Right hindlimb (tissue), 1 donor: Measurements from ENCODE around the gene CD86.

Experiments used
- DNase-seq: peaks from one replicate; pipeline ENCODE4 v3.0.0-alpha.2; 2018

CD86 gene

GRCh38 chr3:122167630-122168029, 112.5 kb downstream of the CD86 start:
- DNase-seq = no peak

DNA sequence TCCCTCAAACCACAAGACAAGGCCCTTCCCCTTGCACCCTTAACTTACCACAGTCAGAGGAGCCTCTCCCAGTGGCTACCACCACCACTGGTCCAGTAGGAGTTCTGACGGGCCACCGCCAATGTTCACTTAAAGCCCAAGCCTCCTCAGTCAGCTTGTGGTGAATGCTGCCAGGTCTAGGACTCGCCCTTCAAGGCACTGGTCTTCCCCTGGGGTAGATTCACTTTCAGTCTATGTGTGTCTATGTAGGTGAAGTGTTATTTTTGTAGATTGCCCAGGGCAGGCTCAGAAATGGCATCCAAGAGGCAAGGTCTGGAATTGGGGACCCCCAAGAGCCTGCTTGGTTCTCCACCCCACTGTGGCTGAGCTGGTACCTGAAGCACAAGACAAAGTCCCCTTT, 112.9 kb downstream of the CD86 start:
- DNase-seq = no peak

GRCh38 chr3:122169911-122170310, 114.7 kb downstream of the CD86 start:
- no peak for DNase-seq
